A549 (cell line): Measurements from ENCODE around the gene MAGI1. TPM values are rescaled to one million over a fixed set of nuclear protein-coding genes. Genes with fewer than 3 reads are reported as not detected.

Source experiments
- ATAC-seq, 2 experiments: fragments of 200-7000 bp in 1 of 2; fragments of >200 bp in 1 of 2; cut with Nextera tagmentation in 1 of 2; cut with Tn5 transposase in 1 of 2; 3 replicates each; pipeline versions ENCODE4 v1.8.0 to v1.9.1; 2018 to 2020; ENCODE audit warnings: mild to moderate bottlenecking in 1 of 2, moderate library complexity in 1 of 2
- CTCF ChIA-PET: fragments of 300-600 bp; sonication (Branson Sonifier 250); formaldehyde crosslinking; extraction: SDS; loops from one replicate; lab custom pipeline; 2021; ENCODE audit warnings: antibody characterized with exemption, inconsistent platforms; lab: Yijun Ruan, JAX
- POLR2A ChIA-PET: fragments of 350-600 bp; formaldehyde crosslinking; extraction: SDS; loops from one replicate; lab custom pipeline; 2021; ENCODE audit warnings: antibody characterized with exemption, inconsistent platforms; lab: Yijun Ruan, JAX
- DNase-seq, 2 experiments: peaks; one replicate each; pipeline versions ENCODE4 v3.0.0 to v3.0.0-alpha.2; 2011 to 2016; ENCODE audit warnings: low read depth in 1 of 2, low spot score in 1 of 2
- FAIRE-seq: peaks from 2 replicates; lab custom pipeline; 2011; peaks lifted over from hg19 to GRCh38; lab: Jason Lieb, UNC
- H3K27ac ChIP-seq, 2 experiments: fragments of >200 bp; sonication (Bioruptor Twin); formaldehyde crosslinking; 3 replicates each; pipeline ENCODE4 v1.5.1; 2016 to 2017
- H3K4me1 ChIP-seq: fragments of >200 bp; sonication (Bioruptor Twin); formaldehyde crosslinking; 3 replicates; pipeline ENCODE4 v1.6.1; 2016
- H3K4me2 ChIP-seq: fragments of >200 bp; sonication (Bioruptor Twin); formaldehyde crosslinking; 3 replicates; pipeline ENCODE4 v1.6.1; 2016
- H3K4me3 ChIP-seq: fragments of >200 bp; sonication (Bioruptor Twin); formaldehyde crosslinking; 3 replicates; pipeline ENCODE4 v1.5.1; 2016
- H3K9me3 ChIP-seq: fragments of >200 bp; sonication (Bioruptor Twin); formaldehyde crosslinking; 3 replicates; pipeline ENCODE4 v1.6.1; 2016
- BCL3 ChIP-seq: fragments of >200 bp; sonication (Bioruptor Twin); formaldehyde crosslinking; IDR thresholded peaks from 3 replicates; pipeline ENCODE4 v1.6.1; 2016
- CBX2 ChIP-seq: fragments of 200-600 bp; sonication (generic); IDR thresholded peaks from 2 replicates; pipeline ENCODE4 v1.6.1; 2016; ENCODE audit warnings: low read depth, mild to moderate bottlenecking, borderline replicate concordance
- CHD2 ChIP-seq: fragments of 150-350 bp; IDR thresholded peaks from 2 replicates; pipeline ENCODE4 v1.6.1; 2014; ENCODE audit warnings: low read length; ENCODE audit not compliant: partially characterized antibody
- CHD4 ChIP-seq: fragments of 200-600 bp; sonication (generic); IDR thresholded peaks from 2 replicates; pipeline ENCODE4 v1.6.1; 2016; ENCODE audit warnings: antibody characterized with exemption, mild to moderate bottlenecking, borderline replicate concordance
- EHF ChIP-seq: fragments of 250-450 bp; sonication (Bioruptor Pico); IDR thresholded peaks from 2 replicates; pipeline ENCODE4 v1.5.0; 2020; ENCODE audit warnings: mild to moderate bottlenecking
- FOSL2 ChIP-seq, 2 experiments: fragments of 450-650 bp in 1 of 2; fragments of >200 bp in 1 of 2; sonication (Bioruptor Twin) in 1 of 2; formaldehyde crosslinking; IDR thresholded peaks; 2 replicates each; pipeline versions ENCODE4 v1.5.0 to v1.6.1; 2016 to 2020; ENCODE audit warnings: mild to moderate bottlenecking in 1 of 2, moderate library complexity in 1 of 2
- FOXS1 ChIP-seq: fragments of 250-450 bp; sonication (Bioruptor Pico); IDR thresholded peaks from 2 replicates; pipeline ENCODE4 v1.5.0; 2020; ENCODE audit warnings: mild to moderate bottlenecking, moderate library complexity
- HOXB13 ChIP-seq: fragments of 250-450 bp; sonication (Bioruptor Pico); IDR thresholded peaks from 2 replicates; pipeline ENCODE4 v1.5.0; 2020; ENCODE audit warnings: low read depth, mild to moderate bottlenecking, moderate library complexity
- HOXB5 ChIP-seq: fragments of 250-450 bp; sonication (Bioruptor Pico); IDR thresholded peaks from 2 replicates; pipeline ENCODE4 v1.5.0; 2020; ENCODE audit warnings: mild to moderate bottlenecking, moderate library complexity
- JUNB ChIP-seq: fragments of >200 bp; sonication (Bioruptor Twin); formaldehyde crosslinking; IDR thresholded peaks from 2 replicates; pipeline ENCODE4 v1.6.1; 2016
- MAX ChIP-seq: IDR thresholded peaks from 2 replicates; pipeline ENCODE4 v1.6.1; 2012
- MAZ ChIP-seq: fragments of 150-350 bp; IDR thresholded peaks from 2 replicates; pipeline ENCODE4 v1.6.1; 2014; ENCODE audit warnings: antibody characterized with exemption, low read depth, low read length, borderline replicate concordance
- MYC ChIP-seq: IDR thresholded peaks from 2 replicates; pipeline ENCODE4 v1.6.1; 2012; ENCODE audit warnings: mild to moderate bottlenecking, inconsistent platforms, low read length, improper control_type of control experiment, borderline replicate concordance
- NFE2L2 ChIP-seq: fragments of 150-350 bp; conservative IDR thresholded peaks from 2 replicates; pipeline ENCODE4 v1.6.1; 2014; ENCODE audit warnings: low read length
- NPAS2 ChIP-seq: fragments of 250-450 bp; sonication (Bioruptor Pico); IDR thresholded peaks from 2 replicates; pipeline ENCODE4 v1.8.0; 2022; ENCODE audit warnings: mild to moderate bottlenecking, moderate library complexity, borderline replicate concordance
- NR3C1 ChIP-seq: fragments of >200 bp; sonication (Bioruptor Twin); formaldehyde crosslinking; IDR thresholded peaks from 3 replicates; pipeline ENCODE4 v1.6.1; 2017
- POLR2AphosphoS2 ChIP-seq: conservative IDR thresholded peaks from 2 replicates; pipeline ENCODE4 v1.6.1; 2012; ENCODE audit warnings: low read length, improper control_type of control experiment, inconsistent platforms
- SMC3 ChIP-seq: fragments of >200 bp; sonication (Bioruptor Twin); formaldehyde crosslinking; IDR thresholded peaks from 3 replicates; pipeline ENCODE4 v1.6.1; 2018; ENCODE audit warnings: inconsistent platforms
- SREBF2 ChIP-seq: fragments of 450-650 bp; IDR thresholded peaks from 2 replicates; pipeline ENCODE4 v1.6.1; 2014; ENCODE audit warnings: mild to moderate bottlenecking, moderate library complexity
- TFCP2L1 ChIP-seq: fragments of 250-450 bp; sonication (Bioruptor Pico); IDR thresholded peaks from 2 replicates; pipeline ENCODE4 v1.5.0; 2021; ENCODE audit warnings: mild to moderate bottlenecking
- TP53 ChIP-seq: fragments of 250-450 bp; sonication (Bioruptor Pico); IDR thresholded peaks from 2 replicates; pipeline ENCODE4 v1.5.0; 2021; ENCODE audit warnings: mild to moderate bottlenecking, moderate library complexity
- ZFP36 ChIP-seq: fragments of 450-650 bp; IDR thresholded peaks from 2 replicates; pipeline ENCODE4 v1.6.1; 2014; ENCODE audit warnings: borderline replicate concordance; ENCODE audit not compliant: partially characterized antibody
- ZNF302 ChIP-seq: fragments of 250-450 bp; sonication (Bioruptor Pico); IDR thresholded peaks from 2 replicates; pipeline ENCODE4 v1.9.0; 2021; ENCODE audit warnings: inconsistent platforms, mild to moderate bottlenecking, moderate library complexity
- WGBS: methylation state at CpG from one replicate; pipeline ENCODE4 v1.1.6; 2017; ENCODE audit errors: missing lambda C conversion rate; 5-methylcytosine and 5-hydroxymethylcytosine counted together
- polyA plus RNA-seq, 4 experiments: library from polyadenylated mRNA; depleted of rRNA in 3 of 4; stranded (reverse); fragments of >200 nt; fragmentation: RNase III in 1 of 4; extraction: RNeasy Plus Mini Kit Qiagen cat#74134 plus additional on column Dnase treatment in 1 of 4; gene quantifications; 2 replicates in 3 of 4; 3 replicates in 1 of 4; pipeline ENCODE4 v1.2.3, GENCODE V29; 2011 to 2017
- TF ChIP-seq, protein P1 (sequence below): fragments of >200 bp; sonication (Bioruptor Twin); formaldehyde crosslinking; IDR thresholded peaks from 3 replicates; pipeline ENCODE4 v1.5.1; 2016

Gene MAGI1
- polyA plus RNA-seq, 2 of the 4 experiments (the other 2 are of a cell fraction), result 4.7 to 6.6 TPM

DNA sequence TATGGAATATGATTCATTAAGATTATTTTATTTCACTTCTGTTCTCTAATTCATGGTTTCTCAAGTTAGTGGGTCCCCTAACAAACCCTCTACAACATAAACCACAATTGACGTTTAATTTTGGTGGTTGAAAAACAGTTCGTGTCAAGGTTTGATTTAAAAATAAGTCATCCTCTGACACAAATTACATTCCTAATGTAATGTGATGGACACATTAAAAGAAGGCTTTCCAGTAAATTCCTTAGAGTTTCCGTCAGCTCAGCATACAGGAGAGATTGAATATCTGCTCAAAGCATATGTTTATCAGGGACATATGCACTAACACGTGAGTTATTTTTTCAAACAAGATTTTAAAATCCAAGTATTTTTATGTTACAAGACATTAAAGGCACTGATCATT, 724.4 kb downstream of the MAGI1 start:
- FAIRE-seq, result no peak
- H3K4me1 ChIP-seq, result no peaks in the 10 kb centered on the region
- ChIA-PET POLR2A (no interaction called here), CTCF (no interaction called here)
- no peak for DNase-seq
- TF ChIP-seq FOXS1 (CRISPR knock-in tag) (no peak), MAZ (no peak), HOXB5 (CRISPR knock-in tag) (no peak), NFE2L2 (no peak), BCL3 (no peak), CHD4 (no peak)
- TF ChIP-seq, protein P1, sequence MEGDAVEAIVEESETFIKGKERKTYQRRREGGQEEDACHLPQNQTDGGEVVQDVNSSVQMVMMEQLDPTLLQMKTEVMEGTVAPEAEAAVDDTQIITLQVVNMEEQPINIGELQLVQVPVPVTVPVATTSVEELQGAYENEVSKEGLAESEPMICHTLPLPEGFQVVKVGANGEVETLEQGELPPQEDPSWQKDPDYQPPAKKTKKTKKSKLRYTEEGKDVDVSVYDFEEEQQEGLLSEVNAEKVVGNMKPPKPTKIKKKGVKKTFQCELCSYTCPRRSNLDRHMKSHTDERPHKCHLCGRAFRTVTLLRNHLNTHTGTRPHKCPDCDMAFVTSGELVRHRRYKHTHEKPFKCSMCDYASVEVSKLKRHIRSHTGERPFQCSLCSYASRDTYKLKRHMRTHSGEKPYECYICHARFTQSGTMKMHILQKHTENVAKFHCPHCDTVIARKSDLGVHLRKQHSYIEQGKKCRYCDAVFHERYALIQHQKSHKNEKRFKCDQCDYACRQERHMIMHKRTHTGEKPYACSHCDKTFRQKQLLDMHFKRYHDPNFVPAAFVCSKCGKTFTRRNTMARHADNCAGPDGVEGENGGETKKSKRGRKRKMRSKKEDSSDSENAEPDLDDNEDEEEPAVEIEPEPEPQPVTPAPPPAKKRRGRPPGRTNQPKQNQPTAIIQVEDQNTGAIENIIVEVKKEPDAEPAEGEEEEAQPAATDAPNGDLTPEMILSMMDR, result no peak
- ATAC-seq, result no peak
- WGBS, result 48% methylated on average over 4 of the region's 4 CpGs
- H3K9me3 ChIP-seq, result no peaks in the 10 kb centered on the region
- H3K27ac ChIP-seq, result no peak overlapping the region
- H3K4me2 ChIP-seq, result no peak overlapping the region
- no peak overlapping the region for H3K4me3 ChIP-seq

DNA sequence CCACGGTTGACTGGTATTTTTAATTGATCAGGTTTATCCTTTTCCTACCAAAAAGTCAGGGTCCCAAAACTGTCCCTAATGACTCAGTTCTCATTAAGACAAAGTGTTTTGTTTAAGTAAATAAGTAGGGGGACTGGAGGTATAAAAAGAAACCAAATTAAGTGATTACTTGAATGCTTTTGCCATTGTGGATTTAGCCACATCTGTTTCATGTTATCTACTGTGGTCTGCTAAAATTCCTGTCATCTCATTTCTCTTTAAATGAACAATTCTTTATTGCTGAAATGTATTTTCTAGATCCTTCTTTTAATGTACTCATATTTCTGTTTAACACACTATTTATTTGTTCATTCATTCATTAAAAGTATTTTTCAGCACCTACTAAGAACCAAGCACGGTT, 725.1 kb downstream of the MAGI1 start:
- no peak for DNase-seq
- 0% methylated on average over 2 of the region's 2 CpGs for WGBS
- ATAC-seq, result no peak
- CTCF ChIA-PET, result no interaction called here
- Histone ChIP-seq H3K27ac (no peak overlapping the region), H3K4me2 (no peak overlapping the region), H3K4me1 (no peaks in the 10 kb centered on the region), H3K9me3 (no peaks in the 10 kb centered on the region), H3K4me3 (no peak overlapping the region)
- POLR2A ChIA-PET, result no interaction called here
- FAIRE-seq, result no peak
- TF ChIP-seq ZNF302 (CRISPR knock-in tag) (no peak), TP53 (no peak), FOSL2 (IDR thresholded peaks at IDR 0.05) (no peak), FOSL2 (CRISPR knock-in tag; IDR thresholded peaks at IDR 0.05) (no peak), MYC (no peak), SREBF2 (no peak)

GRCh38 chr3:65305836-65306235, 732.9 kb downstream of the MAGI1 start:
- ATAC-seq (no peak), DNase-seq (no peak)
- ChIA-PET CTCF (no interaction called here), POLR2A (no interaction called here)
- TF ChIP-seq BCL3 (no peak), JUNB (no peak), NR3C1 (no peak), NFE2L2 (no peak), NPAS2 (CRISPR knock-in tag) (no peak), TP53 (no peak), CHD2 (no peak), POLR2AphosphoS2 (no peak), FOSL2 (IDR thresholded peaks at IDR 0.05) (no peak), FOSL2 (CRISPR knock-in tag; IDR thresholded peaks at IDR 0.05) (no peak), MYC (no peak), TFCP2L1 (CRISPR knock-in tag) (no peak), HOXB13 (CRISPR knock-in tag) (no peak), SMC3 (no peak), MAX (no peak), CBX2 (no peak), EHF (CRISPR knock-in tag) (no peak), ZFP36 (no peak)
- TF ChIP-seq, all 56 proteins: peak for 0
- Histone ChIP-seq H3K4me3 (no peak overlapping the region), H3K4me1 (no peaks in the 10 kb centered on the region), H3K27ac (no peak overlapping the region), H3K4me2 (no peak overlapping the region), H3K9me3 (no peaks in the 10 kb centered on the region; the same call in 2 of the 3 replicates)
- WGBS, result 18% methylated on average over 4 of the region's 4 CpGs
- FAIRE-seq, result no peak
